Prostate gland (tissue), 2 donors: ENCODE measurements around the gene CCL13. TPM values are rescaled to one million over a fixed set of nuclear protein-coding genes. Genes with fewer than 3 reads are reported as not detected.

ENCODE experiments used
- DNase-seq: peaks from one replicate; pipeline ENCODE4 v3.0.0-alpha.2; 2019; ENCODE audit warnings: low spot score
- H3K27ac ChIP-seq, 2 donors: fragments of 200-600 bp; sonication (generic); 2 replicates each; pipeline ENCODE4 v1.5.1; 2017 to 2019
- H3K27me3 ChIP-seq: fragments of 200-600 bp; sonication (generic); replicated peaks from 2 replicates; pipeline ENCODE4 v1.5.1; 2019; ENCODE audit not compliant: insufficient read depth
- H3K36me3 ChIP-seq, 2 donors: fragments of 200-600 bp; sonication (generic); 1 replicate in 1 of 2; 2 replicates in 1 of 2; pipeline versions ENCODE4 v1.5.1 to v1.8.1; 2017 to 2019
- H3K4me1 ChIP-seq: fragments of 200-600 bp; sonication (generic); replicated peaks from 2 replicates; pipeline ENCODE4 v1.5.1; 2019
- H3K4me3 ChIP-seq, 2 donors: fragments of 200-600 bp; sonication (generic); 2 replicates each; pipeline ENCODE4 v1.5.1; 2017 to 2019
- H3K9me3 ChIP-seq: fragments of 200-600 bp; sonication (generic); 2 replicates; pipeline ENCODE4 v1.5.1; 2017
- CTCF ChIP-seq, 4 experiments: fragments of 200-600 bp in 2 of 4; fragments of 450-650 bp in 2 of 4; sonication (generic) in 2 of 4; IDR thresholded peaks; 1 replicate in 3 of 4; 2 replicates in 1 of 4; pipeline ENCODE4 v1.5.1; 2016 to 2019; ENCODE audit warnings: antibody characterized with exemption in 4 of 4, mild to moderate bottlenecking in 2 of 4, moderate library complexity in 2 of 4
- POLR2A ChIP-seq: fragments of 450-650 bp; IDR thresholded peaks from one replicate; pipeline ENCODE4 v1.6.1; 2016; ENCODE audit warnings: antibody characterized with exemption, mild to moderate bottlenecking
- POLR2AphosphoS5 ChIP-seq: sonication (generic); formaldehyde crosslinking; IDR thresholded peaks from one replicate; pipeline ENCODE4 v1.6.1; 2017; ENCODE audit warnings: antibody characterized with exemption
- WGBS: methylation state at CpG from one replicate; pipeline ENCODE4 v1.1.5; 2018; 5-methylcytosine and 5-hydroxymethylcytosine counted together
- intact Hi-C: fragments of 100-400 bp; cut with DNase I; formaldehyde crosslinking; loops from one replicate; pipeline ENCODE4 v1.14.2; 2022
- total RNA-seq, 2 donors: library from RNA; depleted of rRNA; stranded (reverse); fragments of >200 nt; gene quantifications; one replicate each; pipeline ENCODE4 v1.1.0, GENCODE V29; 2016

CCL13 gene
- total RNA-seq, 2 donors from 2014 or later: not detected

GRCh38 chr17:34368196-34368945 lies 12.1 kb downstream of the CCL13 start:
- Histone ChIP-seq H3K9me3 (no peaks in the 10 kb centered on the region), H3K27me3 (peaks cover 3% of the 10 kb centered on the region), H3K36me3 (no peaks in the 10 kb centered on the region), H3K4me1 (no peaks in the 10 kb centered on the region), H3K4me3 (no peak overlapping the region), H3K27ac (no peak overlapping the region)
- WGBS: 75% methylated on average over 9 of the region's 9 CpGs
- no peak for DNase-seq
- intact Hi-C loops: no loop called here
- TF ChIP-seq POLR2A (no peak), CTCF (IDR thresholded peaks at IDR 0.05) (no peak), POLR2AphosphoS5 (no peak)

GRCh38 chr17:34368946-34369500 lies 12.7 kb downstream of the CCL13 start:
- no peak overlapping the region for H3K4me3 ChIP-seq
- WGBS: 65% methylated on average over 4 of the region's 4 CpGs
- H3K27ac ChIP-seq: no peak overlapping the region
- TF ChIP-seq POLR2AphosphoS5 (no peak), POLR2A (no peak), CTCF (IDR thresholded peaks at IDR 0.05) (no peak)
- no peaks in the 10 kb centered on the region for H3K4me1 ChIP-seq
- H3K27me3 ChIP-seq: no peaks in the 10 kb centered on the region
- intact Hi-C loops: no loop called here
- no peaks in the 10 kb centered on the region for H3K9me3 ChIP-seq
- no peak for DNase-seq
- no peaks in the 10 kb centered on the region for H3K36me3 ChIP-seq

- no peaks in the 10 kb centered on the region for H3K9me3 ChIP-seq
- H3K36me3 ChIP-seq: no peaks in the 10 kb centered on the region
- WGBS: 88% methylated on average over 3 of the region's 3 CpGs
- DNase-seq: no peak
- no peaks in the 10 kb centered on the region for H3K27me3 ChIP-seq
- no peaks in the 10 kb centered on the region for H3K4me1 ChIP-seq
- TF ChIP-seq CTCF (IDR thresholded peaks at IDR 0.05) (no peak), POLR2AphosphoS5 (no peak), POLR2A (no peak)
- H3K27ac ChIP-seq: no peak overlapping the region
- intact Hi-C loops: no loop called here
- H3K4me3 ChIP-seq: no peak overlapping the region
Observed at GRCh38 chr17:34369571-34369970, 13.3 kb downstream of the CCL13 start.

DNA sequence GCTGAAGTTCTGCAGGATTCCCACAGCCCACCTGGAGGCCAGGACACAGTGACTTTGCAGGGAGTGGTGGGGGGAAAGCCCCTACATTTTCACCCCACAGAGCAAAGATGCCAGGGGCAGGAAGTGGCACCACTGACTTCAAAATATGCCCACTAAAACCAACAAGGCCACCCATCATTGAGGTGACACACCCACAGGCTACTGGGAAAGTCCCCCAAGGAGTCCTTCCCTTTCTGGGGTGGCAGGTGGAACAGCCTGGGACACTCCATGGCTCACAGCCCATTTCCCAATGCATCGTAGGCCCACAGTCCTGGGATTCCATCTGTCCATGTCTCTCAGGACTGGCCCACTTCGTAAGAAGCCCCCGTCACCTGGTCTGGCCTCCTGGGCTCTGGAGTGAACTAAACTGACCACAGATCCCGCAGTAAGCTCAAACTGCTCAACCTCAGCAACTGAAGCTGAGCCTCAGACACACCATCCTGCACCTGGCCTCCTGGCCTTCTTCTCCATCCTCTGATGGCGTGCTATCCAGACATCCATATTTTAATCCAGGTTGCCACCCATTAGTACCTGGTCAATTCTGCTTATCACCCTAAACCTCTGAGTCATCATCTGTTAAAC lies 14.2 kb downstream of the CCL13 start:
- Histone ChIP-seq H3K9me3 (no peaks in the 10 kb centered on the region), H3K36me3 (no peaks in the 10 kb centered on the region), H3K4me1 (no peaks in the 10 kb centered on the region), H3K27me3 (no peaks in the 10 kb centered on the region), H3K27ac (no peak overlapping the region), H3K4me3 (no peak overlapping the region)
- WGBS: 86% methylated on average over 5 of the region's 5 CpGs
- DNase-seq: no peak
- TF ChIP-seq POLR2A (no peak), CTCF (IDR thresholded peaks at IDR 0.05) (no peak), POLR2AphosphoS5 (no peak)
- intact Hi-C loops: no loop called here
